Endometrial microvascular endothelial cells (primary cell): Measurements from ENCODE around the gene ICAM2. TPM values are rescaled to one million over a fixed set of nuclear protein-coding genes. Genes with fewer than 3 reads are reported as not detected.
"Not testable (repeated sequence)": the region's sequence is repeated elsewhere in the genome, so short reads cannot be mapped to it uniquely, and the experiment has no call there.

Experiments used
- in situ Hi-C: cut with HindIII; loops from 2 replicates; pipeline ENCODE4 v1.10.0; 2017; ENCODE audit warnings: low sequenced_read_pairs, low pct_unique_long_range_greater_than_20kb; ENCODE audit errors: inconsistent ontology term
- total RNA-seq: library from RNA; depleted of rRNA; stranded (reverse); fragments of >200 nt; gene quantifications from one replicate; pipeline ENCODE4 v1.2.3, GENCODE V29; 2015; ENCODE audit errors: inconsistent ontology term

The ICAM2 gene
- total RNA-seq, 1 donor from 2014 or later, result 1,904 TPM

GRCh38 chr17:64051153-64051552 is 30.7 kb upstream of the ICAM2 start:
- in situ Hi-C loops, result no loop called here

DNA sequence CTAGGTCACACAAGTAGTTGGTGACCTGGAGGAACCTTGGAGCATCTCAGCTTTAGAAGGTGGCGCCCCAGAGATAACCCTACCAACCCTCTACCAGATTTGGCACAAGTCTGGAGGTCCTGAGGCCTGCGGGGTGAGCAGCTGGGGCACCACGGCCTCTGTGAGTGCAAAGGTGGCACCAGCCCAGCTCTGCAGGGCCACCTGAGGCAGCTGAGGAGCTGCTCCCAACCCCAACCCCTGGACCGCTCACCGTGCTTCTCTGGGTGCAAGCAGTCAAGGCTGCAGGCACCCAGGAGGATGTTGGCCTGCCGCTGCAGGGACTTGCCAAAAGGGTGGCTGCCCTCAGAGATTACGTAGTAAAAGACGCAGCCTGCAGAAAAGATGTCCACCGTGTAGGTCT is 28.4 kb upstream of the ICAM2 start:
- in situ Hi-C loops, result no loop called here

- in situ Hi-C loops, result no loop called here
These were observed 24.7 kb upstream of the ICAM2 start for GRCh38 chr17:64045176-64045575.

GRCh38 chr17:64042700-64043485 is 22.5 kb upstream of the ICAM2 start:
- in situ Hi-C loops, result no loop called here

- in situ Hi-C loops, result no loop called here
These were observed 21.5 kb upstream of the ICAM2 start for GRCh38 chr17:64041912-64042311.

- in situ Hi-C loops, result no loop called here
These were observed 19.8 kb upstream of the ICAM2 start for GRCh38 chr17:64040206-64040605.

DNA sequence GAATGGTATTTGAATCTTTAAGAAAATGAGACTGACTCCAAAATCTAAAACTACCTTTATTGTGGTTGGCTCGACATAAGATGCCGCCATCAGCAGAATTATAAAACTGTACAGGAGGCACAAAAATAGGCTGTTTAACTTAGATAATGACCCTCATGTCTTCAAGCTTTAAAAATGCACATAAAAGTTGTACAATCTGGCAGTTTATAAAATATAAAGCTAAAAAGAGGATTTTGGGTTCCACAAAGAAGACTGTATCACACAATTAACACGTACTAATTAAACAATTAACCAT is 18.6 kb upstream of the ICAM2 start:
- in situ Hi-C loops, result no loop called here

GRCh38 chr17:64038331-64039105 is 18.1 kb upstream of the ICAM2 start:
- in situ Hi-C loops, result no loop called here

GRCh38 chr17:64037802-64038201 is 17.4 kb upstream of the ICAM2 start:
- in situ Hi-C loops, result no loop called here

GRCh38 chr17:64037180-64037579 is 16.7 kb upstream of the ICAM2 start:
- in situ Hi-C loops, result no loop called here

DNA sequence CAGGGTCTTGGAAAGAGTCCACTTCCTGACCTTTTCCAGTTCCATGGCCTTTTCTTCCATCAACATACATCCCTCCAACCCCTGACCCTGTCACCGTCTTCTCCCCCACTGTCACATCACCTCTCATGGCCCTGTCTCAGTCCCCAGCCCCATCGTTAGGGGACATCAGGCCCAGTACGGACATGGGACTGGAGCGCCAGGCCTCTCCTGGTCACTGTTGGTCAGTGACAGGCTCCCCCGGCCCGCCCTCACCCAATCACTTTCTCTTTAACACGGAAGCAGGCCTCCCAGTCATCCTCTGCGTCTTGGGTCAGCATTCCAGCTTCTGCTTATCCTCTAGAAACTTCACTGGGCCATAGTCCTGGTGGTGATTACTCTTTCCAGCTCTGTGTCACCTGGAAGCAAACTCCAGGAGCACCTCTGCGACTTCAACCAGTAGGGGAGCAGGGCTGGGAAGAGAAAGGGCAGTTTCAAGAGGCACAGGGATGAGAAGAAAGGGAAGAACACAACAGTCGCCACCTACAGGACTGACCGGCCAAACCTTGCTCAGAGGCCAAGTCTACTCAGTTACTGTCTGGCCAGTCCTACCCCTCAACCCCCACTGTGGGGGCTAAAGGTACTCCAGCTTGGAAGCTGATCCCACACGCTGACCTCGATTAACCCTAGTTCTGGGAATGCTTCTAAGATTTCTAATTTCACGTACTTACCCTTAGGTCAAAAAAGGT is 15.9 kb upstream of the ICAM2 start:
- in situ Hi-C loops, result no loop called here

- in situ Hi-C loops, result no loop called here
These were observed 11.6 kb upstream of the ICAM2 start for GRCh38 chr17:64032081-64032480.

DNA sequence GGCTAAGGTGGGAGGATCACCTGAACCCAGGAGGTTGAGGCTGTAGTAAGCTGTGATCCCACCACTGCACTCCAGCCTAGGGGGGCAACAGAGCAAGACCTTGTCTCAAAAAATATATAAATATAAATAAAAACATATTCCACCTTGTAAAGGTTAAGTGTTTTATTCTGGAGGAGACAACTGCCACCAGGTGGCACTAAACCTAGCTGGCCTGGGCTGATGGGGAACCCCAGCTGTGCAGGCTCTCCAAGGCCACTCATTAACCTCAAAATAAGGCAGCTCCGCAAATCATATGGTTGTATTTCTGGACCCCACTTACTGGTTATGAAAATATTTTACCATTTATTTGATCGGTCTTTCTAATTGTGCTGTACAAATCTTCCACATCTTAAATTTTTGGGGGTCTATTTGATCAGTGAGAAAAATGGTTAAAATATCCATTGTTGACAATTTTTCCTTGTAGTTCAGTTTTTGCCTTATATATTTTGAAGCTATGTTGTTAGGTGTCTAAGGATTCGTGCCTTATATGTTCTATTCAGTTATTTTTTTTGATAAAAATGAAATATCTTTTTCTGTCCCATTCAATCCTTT is 8.5 kb upstream of the ICAM2 start:
- in situ Hi-C loops, result no loop called here

- in situ Hi-C loops, result no loop called here
These were observed 5.4 kb upstream of the ICAM2 start for GRCh38 chr17:64025732-64026294.

DNA sequence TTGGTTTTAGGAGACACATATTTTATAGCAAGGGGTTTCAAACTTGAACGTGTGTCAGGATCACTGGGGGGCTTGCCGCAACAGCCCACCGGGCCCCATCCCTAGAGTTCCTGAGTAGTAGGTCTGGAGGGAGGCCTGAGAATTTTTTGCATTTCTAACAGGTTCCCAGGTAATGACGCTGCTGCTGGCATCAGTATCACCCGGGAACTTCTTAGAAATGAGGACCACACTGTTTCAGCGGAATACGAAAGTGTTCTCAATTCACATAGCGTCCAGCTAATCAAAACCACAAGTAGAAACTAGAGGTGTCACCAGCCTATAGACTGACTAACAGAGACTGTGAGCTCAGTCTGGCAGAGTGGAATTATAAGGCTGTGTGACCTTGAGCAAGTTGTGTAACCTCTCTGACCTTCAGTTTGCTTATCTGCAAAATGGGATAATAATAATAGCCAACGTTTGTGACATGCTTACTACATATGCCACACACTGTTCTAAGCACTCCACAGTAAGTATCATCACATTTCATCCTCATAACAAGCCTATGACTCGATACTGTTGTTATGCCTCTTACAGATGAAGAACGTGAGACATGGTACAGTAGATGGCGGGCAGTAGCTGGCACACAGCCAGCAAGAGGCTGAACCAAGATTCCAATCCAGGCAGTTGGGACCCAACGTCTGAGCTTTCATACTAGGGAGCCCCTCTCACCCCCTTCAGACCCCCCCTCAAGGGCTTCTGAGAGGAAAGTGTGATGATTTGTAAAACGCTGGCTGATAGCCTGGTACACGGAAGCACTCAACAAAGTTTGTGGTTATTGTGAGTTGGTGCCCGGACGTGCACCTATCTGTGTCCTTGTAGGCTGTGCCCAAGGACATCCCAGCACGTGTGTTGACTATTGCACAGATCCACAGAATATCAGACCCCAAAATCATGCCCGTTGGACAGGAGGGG is 4.6 kb upstream of the ICAM2 start:
- in situ Hi-C loops, result no loop called here

GRCh38 chr17:64024215-64024654 is 3.8 kb upstream of the ICAM2 start:
- in situ Hi-C loops, result no loop called here

GRCh38 chr17:64022611-64023063 is 2.2 kb upstream of the ICAM2 start:
- in situ Hi-C loops, result no loop called here

GRCh38 chr17:64019551-64019961 is 877 bp downstream of the ICAM2 start:
- in situ Hi-C loops, result not testable (repeated sequence)
